HG02840 (cell line): Measurements from ENCODE around the gene LRBA.

Experiments used
- ATAC-seq: cut with Tn5 transposase; IDR thresholded peaks from one replicate; pipeline ENCODE4 v1.9.1; 2021; ENCODE audit warnings: mild to moderate bottlenecking, moderate library complexity, moderate number of reproducible peaks; ENCODE audit not compliant: unreplicated experiment, low FRiP score

Gene LRBA

GRCh38 chr4:150261571-150261970, 753.5 kb downstream of the LRBA start:
- ATAC-seq, result no peak

- ATAC-seq, result no peak
These were observed 755.1 kb downstream of the LRBA start for GRCh38 chr4:150259861-150260567.

GRCh38 chr4:150258569-150258968, 756.5 kb downstream of the LRBA start:
- ATAC-seq, result no peak

- no peak for ATAC-seq
These were observed 758.0 kb downstream of the LRBA start for GRCh38 chr4:150256841-150257730.

GRCh38 chr4:150256225-150256620, 758.9 kb downstream of the LRBA start:
- ATAC-seq, result no peak

GRCh38 chr4:150255610-150256224, 759.4 kb downstream of the LRBA start:
- ATAC-seq, result no peak

GRCh38 chr4:150253965-150254630, 761.0 kb downstream of the LRBA start:
- no peak for ATAC-seq

GRCh38 chr4:150253416-150253815, 761.7 kb downstream of the LRBA start:
- no peak for ATAC-seq

- ATAC-seq, result no peak
These were observed 762.3 kb downstream of the LRBA start for GRCh38 chr4:150252741-150253140.

- ATAC-seq, result no peak
These were observed 762.8 kb downstream of the LRBA start for GRCh38 chr4:150252306-150252705.

GRCh38 chr4:150251752-150252190, 763.3 kb downstream of the LRBA start:
- ATAC-seq, result no peak

- ATAC-seq, result no peak
These were observed 764.0 kb downstream of the LRBA start for GRCh38 chr4:150250998-150251651.

GRCh38 chr4:150250293-150250997, 764.6 kb downstream of the LRBA start:
- ATAC-seq, result no peak

- no peak for ATAC-seq
These were observed 766.9 kb downstream of the LRBA start for GRCh38 chr4:150248181-150248580.

- ATAC-seq, result no peak
These were observed 767.9 kb downstream of the LRBA start for GRCh38 chr4:150247184-150247583.

- no peak for ATAC-seq
These were observed 770.5 kb downstream of the LRBA start for GRCh38 chr4:150244600-150244999.

GRCh38 chr4:150243932-150244331, 771.2 kb downstream of the LRBA start:
- no peak for ATAC-seq

- no peak for ATAC-seq
These were observed 772.1 kb downstream of the LRBA start for GRCh38 chr4:150242820-150243458.

GRCh38 chr4:150240011-150240410, 775.1 kb downstream of the LRBA start:
- no peak for ATAC-seq
